Measurements from ENCODE around the gene PLEKHJ1. TPM values are rescaled to one million over a fixed set of nuclear protein-coding genes. Genes with fewer than 3 reads are reported as not detected.

Gene PLEKHJ1
- total RNA-seq, 1 experiment from 2014 or later: 94.8 TPM

DNA sequence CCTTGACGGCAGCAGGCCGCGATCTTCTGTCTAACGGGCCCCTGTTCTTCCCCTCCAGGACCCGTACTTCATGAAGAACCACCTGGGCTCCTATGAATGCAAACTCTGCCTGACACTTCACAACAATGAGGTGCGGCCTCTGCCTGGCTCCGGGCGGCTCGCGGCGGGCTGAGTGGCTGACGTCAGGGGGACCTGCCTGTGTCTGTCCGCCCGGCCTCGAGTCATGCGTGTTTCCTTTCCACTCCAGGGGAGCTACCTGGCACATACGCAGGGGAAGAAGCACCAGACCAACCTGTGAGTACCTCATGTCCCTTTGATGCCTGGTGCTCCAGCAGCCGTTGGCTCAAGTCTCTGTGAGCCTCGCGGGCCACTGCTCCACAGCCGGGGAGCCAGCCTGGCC, 8.4 kb upstream of the PLEKHJ1 start:
- Histone ChIP-seq H3K4me3 (ENCODE audit: low read length) (no peak overlapping the region), H3K9me2 (replicated peaks; ENCODE audit: low read length) (no peaks in the 10 kb centered on the region), H3K4me1 (ENCODE audit: insufficient read depth, low read length) (peaks cover 13% of the 10 kb centered on the region), H3K79me2 (ENCODE audit: low read length) (peaks cover 46% of the 10 kb centered on the region), H3K27me3 (ENCODE audit: low read length) (no peaks in the 10 kb centered on the region), H4K20me1 (ENCODE audit: low read length) (peaks cover 40% of the 10 kb centered on the region), H3K4me2 (ENCODE audit: low read length) (no peak overlapping the region), H3K36me3 (ENCODE audit: low read depth, low read length) (peaks cover 10% of the 10 kb centered on the region), H3K9ac (ENCODE audit: low read length) (no peak overlapping the region), H3K9me3 (ENCODE audit: low read length) (no peaks in the 10 kb centered on the region), H3F3A (ENCODE audit: low read length, unreplicated experiment) (no peaks in the 10 kb centered on the region), H2AFZ (ENCODE audit: low read length) (no peak overlapping the region), H3K27ac (ENCODE audit: low read length) (no peak overlapping the region)
- intact Hi-C loops (cut with micrococcal nuclease): no loop called here
- TF ChIP-seq EZH2phosphoT487 (IDR thresholded peaks at IDR 0.05; ENCODE audit: borderline replicate concordance, low read length) (no peak), EZH2 (IDR thresholded peaks at IDR 0.05; ENCODE audit: low read length, unreplicated experiment) (no peak)
- TF ChIP-seq, protein P1, sequence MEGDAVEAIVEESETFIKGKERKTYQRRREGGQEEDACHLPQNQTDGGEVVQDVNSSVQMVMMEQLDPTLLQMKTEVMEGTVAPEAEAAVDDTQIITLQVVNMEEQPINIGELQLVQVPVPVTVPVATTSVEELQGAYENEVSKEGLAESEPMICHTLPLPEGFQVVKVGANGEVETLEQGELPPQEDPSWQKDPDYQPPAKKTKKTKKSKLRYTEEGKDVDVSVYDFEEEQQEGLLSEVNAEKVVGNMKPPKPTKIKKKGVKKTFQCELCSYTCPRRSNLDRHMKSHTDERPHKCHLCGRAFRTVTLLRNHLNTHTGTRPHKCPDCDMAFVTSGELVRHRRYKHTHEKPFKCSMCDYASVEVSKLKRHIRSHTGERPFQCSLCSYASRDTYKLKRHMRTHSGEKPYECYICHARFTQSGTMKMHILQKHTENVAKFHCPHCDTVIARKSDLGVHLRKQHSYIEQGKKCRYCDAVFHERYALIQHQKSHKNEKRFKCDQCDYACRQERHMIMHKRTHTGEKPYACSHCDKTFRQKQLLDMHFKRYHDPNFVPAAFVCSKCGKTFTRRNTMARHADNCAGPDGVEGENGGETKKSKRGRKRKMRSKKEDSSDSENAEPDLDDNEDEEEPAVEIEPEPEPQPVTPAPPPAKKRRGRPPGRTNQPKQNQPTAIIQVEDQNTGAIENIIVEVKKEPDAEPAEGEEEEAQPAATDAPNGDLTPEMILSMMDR (conservative IDR thresholded peaks at IDR 0.05; ENCODE audit: low read depth, low read length): no peak
- DNase-seq: no peak
- POLR2A ChIA-PET (ENCODE audit: unreplicated experiment): no interaction called here
- CTCF ChIA-PET: no interaction called here
- no peak for ATAC-seq
- no TSS peak for BruUV-seq (replicated peaks)

DNA sequence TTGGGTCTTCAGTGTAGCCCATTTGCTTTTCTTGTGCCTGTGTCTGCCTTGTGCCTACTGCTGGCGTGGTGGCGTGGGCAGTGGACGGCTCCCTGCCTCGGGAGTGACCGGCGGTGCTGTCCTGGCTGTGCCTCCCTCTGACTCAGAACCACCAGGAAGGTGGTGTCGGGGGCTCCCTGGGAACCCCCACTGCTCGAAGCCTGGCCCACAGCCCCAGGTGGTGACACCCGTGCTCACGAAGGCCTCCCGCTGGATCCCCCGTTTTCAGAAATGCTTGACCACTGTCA, 7.9 kb upstream of the PLEKHJ1 start:
- no peak overlapping the region for H2AFZ ChIP-seq (ENCODE audit: low read length)
- no peak overlapping the region for H3K4me2 ChIP-seq (ENCODE audit: low read length)
- H3K9me3 ChIP-seq (ENCODE audit: low read length): no peaks in the 10 kb centered on the region
- no peak overlapping the region for H3K27ac ChIP-seq (ENCODE audit: low read length)
- CTCF ChIA-PET: no interaction called here
- POLR2A ChIA-PET (ENCODE audit: unreplicated experiment): no interaction called here
- no peaks in the 10 kb centered on the region for H3K9me2 ChIP-seq (replicated peaks; ENCODE audit: low read length)
- intact Hi-C loops (cut with micrococcal nuclease): no loop called here
- TF ChIP-seq EZH2phosphoT487 (IDR thresholded peaks at IDR 0.05; ENCODE audit: borderline replicate concordance, low read length): no peak
- H3F3A ChIP-seq (ENCODE audit: low read length, unreplicated experiment): no peaks in the 10 kb centered on the region
- H4K20me1 ChIP-seq (ENCODE audit: low read length): peaks cover 45% of the 10 kb centered on the region
- peaks cover 10% of the 10 kb centered on the region for H3K36me3 ChIP-seq (ENCODE audit: low read depth, low read length)
- no peaks in the 10 kb centered on the region for H3K27me3 ChIP-seq (ENCODE audit: low read length)
- no peak overlapping the region for H3K4me3 ChIP-seq (ENCODE audit: low read length)
- no TSS peak for BruUV-seq (replicated peaks)
- H3K4me1 ChIP-seq (ENCODE audit: insufficient read depth, low read length): peaks cover 14% of the 10 kb centered on the region
- H3K79me2 ChIP-seq (ENCODE audit: low read length): peaks cover 50% of the 10 kb centered on the region
- H3K9ac ChIP-seq (ENCODE audit: low read length): no peak overlapping the region
- DNase-seq (no peak), ATAC-seq (no peak)

DNA sequence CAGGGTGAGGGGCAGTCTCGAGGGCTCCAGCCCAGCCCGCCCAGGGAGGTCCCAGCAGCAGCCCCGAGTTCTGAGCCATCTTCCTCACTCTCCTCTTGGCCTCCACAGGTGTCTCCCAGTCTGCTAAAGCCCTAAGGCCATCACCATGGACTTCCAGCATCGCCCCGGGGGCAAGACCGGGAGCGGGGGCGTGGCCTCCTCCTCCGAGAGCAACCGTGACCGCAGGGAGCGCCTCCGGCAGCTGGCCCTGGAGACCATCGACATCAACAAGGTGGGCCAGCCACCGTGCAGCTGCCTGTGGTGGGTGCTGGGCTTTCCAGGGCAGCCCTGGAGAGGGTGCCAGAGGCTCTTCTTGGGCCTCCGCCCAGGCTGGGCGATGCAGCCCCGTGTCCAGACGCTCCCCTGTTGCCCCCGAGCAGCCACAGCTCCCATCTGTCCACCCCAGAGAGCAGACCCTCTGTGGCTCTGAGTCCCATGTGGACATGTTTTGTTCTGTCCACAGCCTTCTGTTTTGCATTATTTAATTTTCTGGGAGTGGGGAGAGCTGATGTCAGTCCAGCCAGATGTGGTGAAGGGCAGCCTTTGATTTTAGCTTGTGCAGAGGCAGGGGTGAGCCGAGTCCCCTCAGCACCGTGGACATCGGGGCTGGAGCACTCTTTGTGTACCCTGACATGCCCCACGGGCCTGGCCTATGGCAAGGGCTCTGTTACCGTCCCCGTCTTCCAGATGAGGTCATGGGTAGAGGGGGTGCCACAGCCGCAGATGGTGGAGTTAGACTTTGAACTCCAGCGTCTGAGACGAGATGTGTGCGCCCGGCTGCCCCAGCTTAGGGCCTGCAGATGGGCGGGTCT, 7.4 kb upstream of the PLEKHJ1 start:
- Histone ChIP-seq H3K4me3 (ENCODE audit: low read length) (no peak overlapping the region), H3K9me2 (replicated peaks; ENCODE audit: low read length) (no peaks in the 10 kb centered on the region), H3K4me2 (ENCODE audit: low read length) (no peak overlapping the region), H2AFZ (ENCODE audit: low read length) (no peak overlapping the region), H3K9me3 (ENCODE audit: low read length) (no peaks in the 10 kb centered on the region), H3K4me1 (ENCODE audit: insufficient read depth, low read length) (peaks cover 19% of the 10 kb centered on the region), H3K36me3 (ENCODE audit: low read depth, low read length) (peaks cover 10% of the 10 kb centered on the region), H3K79me2 (ENCODE audit: low read length) (peaks cover 56% of the 10 kb centered on the region), H3K27me3 (ENCODE audit: low read length) (no peaks in the 10 kb centered on the region), H3F3A (ENCODE audit: low read length, unreplicated experiment) (no peaks in the 10 kb centered on the region), H3K27ac (ENCODE audit: low read length) (no peak overlapping the region), H4K20me1 (ENCODE audit: low read length) (peaks cover 50% of the 10 kb centered on the region), H3K9ac (ENCODE audit: low read length) (no peak overlapping the region)
- ChIA-PET POLR2A (ENCODE audit: unreplicated experiment) (no interaction called here), CTCF (no interaction called here)
- BruUV-seq (replicated peaks): no TSS peak
- no peak for ATAC-seq
- DNase-seq: no peak
- TF ChIP-seq EZH2 (IDR thresholded peaks at IDR 0.05; ENCODE audit: low read length, unreplicated experiment): no peak
- intact Hi-C loops (cut with micrococcal nuclease): no loop called here

DNA sequence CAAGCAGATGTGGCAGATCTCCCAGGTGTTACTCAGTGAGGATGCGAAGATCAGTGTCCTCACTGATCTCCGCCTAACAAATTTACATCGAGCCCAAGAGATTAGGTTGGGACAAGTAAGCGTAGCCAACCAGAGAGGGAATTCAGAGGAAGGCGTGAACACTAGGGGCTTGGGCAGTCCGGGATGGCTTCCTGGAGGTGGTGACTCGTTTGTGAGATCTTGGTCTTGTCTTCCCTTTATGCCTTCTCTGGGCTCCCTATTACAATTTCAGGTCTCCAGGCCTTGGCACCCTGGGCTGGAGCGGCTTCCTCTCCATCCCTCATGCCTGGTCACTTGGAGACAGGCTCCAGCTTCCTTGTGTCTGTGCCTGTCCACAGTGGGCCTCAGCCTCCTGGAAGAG, 6.7 kb upstream of the PLEKHJ1 start:
- H3K9me3 ChIP-seq (ENCODE audit: low read length): no peaks in the 10 kb centered on the region
- H3K4me1 ChIP-seq (ENCODE audit: insufficient read depth, low read length): peaks cover 26% of the 10 kb centered on the region
- DNase-seq: no peak
- no peak overlapping the region for H3K4me3 ChIP-seq (ENCODE audit: low read length)
- no peaks in the 10 kb centered on the region for H3K9me2 ChIP-seq (replicated peaks; ENCODE audit: low read length)
- H4K20me1 ChIP-seq (ENCODE audit: low read length): peaks cover 57% of the 10 kb centered on the region
- no peaks in the 10 kb centered on the region for H3K27me3 ChIP-seq (ENCODE audit: low read length)
- no peak overlapping the region for H3K9ac ChIP-seq (ENCODE audit: low read length)
- H3K4me2 ChIP-seq (ENCODE audit: low read length): no peak overlapping the region
- BruUV-seq (replicated peaks): no TSS peak
- peaks cover 62% of the 10 kb centered on the region for H3K79me2 ChIP-seq (ENCODE audit: low read length)
- ChIA-PET CTCF (no interaction called here), POLR2A (ENCODE audit: unreplicated experiment) (no interaction called here)
- H2AFZ ChIP-seq (ENCODE audit: low read length): no peak overlapping the region
- peaks cover 10% of the 10 kb centered on the region for H3K36me3 ChIP-seq (ENCODE audit: low read depth, low read length)
- H3K27ac ChIP-seq (ENCODE audit: low read length): no peak overlapping the region
- no peak for ATAC-seq
- intact Hi-C loops (cut with micrococcal nuclease): no loop called here
- TF ChIP-seq EZH2phosphoT487 (IDR thresholded peaks at IDR 0.05; ENCODE audit: borderline replicate concordance, low read length) (no peak), EZH2 (IDR thresholded peaks at IDR 0.05; ENCODE audit: low read length, unreplicated experiment) (no peak)
- TF ChIP-seq, protein P1 (conservative IDR thresholded peaks at IDR 0.05; ENCODE audit: low read depth, low read length): no peak
- no peaks in the 10 kb centered on the region for H3F3A ChIP-seq (ENCODE audit: low read length, unreplicated experiment)
